Suprapubic skin (tissue), 3 donors: ENCODE measurements around the gene TNNT2.

ENCODE experiments used
- CTCF ChIP-seq, 2 donors: fragments of 200-600 bp in 1 of 2; fragments of 450-650 bp in 1 of 2; sonication (generic) in 1 of 2; IDR thresholded peaks; one replicate each; pipeline ENCODE4 v1.5.1; 2016 to 2019; ENCODE audit warnings: antibody characterized with exemption in 2 of 2, mild to moderate bottlenecking in 1 of 2, moderate library complexity in 1 of 2
- POLR2A ChIP-seq, 2 donors: fragments of 450-650 bp; IDR thresholded peaks; one replicate each; pipeline ENCODE4 v1.6.1; 2017; ENCODE audit warnings: antibody characterized with exemption in 2 of 2, mild to moderate bottlenecking in 2 of 2, moderate library complexity in 2 of 2

- TF ChIP-seq CTCF (IDR thresholded peaks at IDR 0.05) = no peak
- no peak for TF ChIP-seq POLR2A (IDR thresholded peaks at IDR 0.05)
These were observed 32.0 kb upstream of the TNNT2 start for GRCh38 chr1:201409440-201409839.
